Prostate gland (tissue), 2 donors: ENCODE measurements around the gene MSI1. TPM values are rescaled to one million over a fixed set of nuclear protein-coding genes. Genes with fewer than 3 reads are reported as not detected.

ENCODE experiments used
- DNase-seq: peaks from one replicate; pipeline ENCODE4 v3.0.0-alpha.2; 2019; ENCODE audit warnings: low spot score
- H3K27ac ChIP-seq, 2 donors: fragments of 200-600 bp; sonication (generic); 2 replicates each; pipeline ENCODE4 v1.5.1; 2017 to 2019
- H3K27me3 ChIP-seq: fragments of 200-600 bp; sonication (generic); replicated peaks from 2 replicates; pipeline ENCODE4 v1.5.1; 2019; ENCODE audit not compliant: insufficient read depth
- H3K36me3 ChIP-seq, 2 donors: fragments of 200-600 bp; sonication (generic); 1 replicate in 1 of 2; 2 replicates in 1 of 2; pipeline versions ENCODE4 v1.5.1 to v1.8.1; 2017 to 2019
- H3K4me1 ChIP-seq: fragments of 200-600 bp; sonication (generic); replicated peaks from 2 replicates; pipeline ENCODE4 v1.5.1; 2019
- H3K4me3 ChIP-seq, 2 donors: fragments of 200-600 bp; sonication (generic); 2 replicates each; pipeline ENCODE4 v1.5.1; 2017 to 2019
- H3K9me3 ChIP-seq: fragments of 200-600 bp; sonication (generic); 2 replicates; pipeline ENCODE4 v1.5.1; 2017
- CTCF ChIP-seq, 4 experiments: fragments of 200-600 bp in 2 of 4; fragments of 450-650 bp in 2 of 4; sonication (generic) in 2 of 4; IDR thresholded peaks; 1 replicate in 3 of 4; 2 replicates in 1 of 4; pipeline ENCODE4 v1.5.1; 2016 to 2019; ENCODE audit warnings: antibody characterized with exemption in 4 of 4, mild to moderate bottlenecking in 2 of 4, moderate library complexity in 2 of 4
- POLR2A ChIP-seq: fragments of 450-650 bp; IDR thresholded peaks from one replicate; pipeline ENCODE4 v1.6.1; 2016; ENCODE audit warnings: antibody characterized with exemption, mild to moderate bottlenecking
- POLR2AphosphoS5 ChIP-seq: sonication (generic); formaldehyde crosslinking; IDR thresholded peaks from one replicate; pipeline ENCODE4 v1.6.1; 2017; ENCODE audit warnings: antibody characterized with exemption
- WGBS: methylation state at CpG from one replicate; pipeline ENCODE4 v1.1.5; 2018; 5-methylcytosine and 5-hydroxymethylcytosine counted together
- intact Hi-C: fragments of 100-400 bp; cut with DNase I; formaldehyde crosslinking; loops from one replicate; pipeline ENCODE4 v1.14.2; 2022
- total RNA-seq, 2 donors: library from RNA; depleted of rRNA; stranded (reverse); fragments of >200 nt; gene quantifications; one replicate each; pipeline ENCODE4 v1.1.0, GENCODE V29; 2016

Gene MSI1
- total RNA-seq, 2 donors from 2014 or later: 1.7 to 8.2 TPM

GRCh38 chr12:120378036-120378435 is 9.1 kb upstream of the MSI1 start:
- intact Hi-C loops: no loop called here
- Histone ChIP-seq H3K27me3 (no peaks in the 10 kb centered on the region), H3K36me3 (no peaks in the 10 kb centered on the region), H3K4me1 (no peaks in the 10 kb centered on the region), H3K9me3 (no peaks in the 10 kb centered on the region), H3K4me3 (no peak overlapping the region), H3K27ac (no peak overlapping the region)
- 81% methylated on average over 5 of the region's 5 CpGs for WGBS
- TF ChIP-seq POLR2A (no peak), POLR2AphosphoS5 (no peak), CTCF (IDR thresholded peaks at IDR 0.05) (no peak)
- DNase-seq: no peak

- Histone ChIP-seq H3K9me3 (no peaks in the 10 kb centered on the region), H3K4me3 (no peak overlapping the region), H3K27me3 (no peaks in the 10 kb centered on the region), H3K4me1 (no peaks in the 10 kb centered on the region), H3K36me3 (no peaks in the 10 kb centered on the region), H3K27ac (no peak overlapping the region)
- DNase-seq: no peak
- 90% methylated on average over 4 of the region's 4 CpGs for WGBS
- intact Hi-C loops: no loop called here
- no peak for TF ChIP-seq POLR2A
- no peak for TF ChIP-seq CTCF (IDR thresholded peaks at IDR 0.05)
- no peak for TF ChIP-seq POLR2AphosphoS5
Measured at GRCh38 chr12:120377611-120378010, 8.6 kb upstream of the MSI1 start.

GRCh38 chr12:120376934-120377572 is 8.1 kb upstream of the MSI1 start:
- Histone ChIP-seq H3K27ac (no peak overlapping the region), H3K4me3 (no peak overlapping the region), H3K36me3 (no peaks in the 10 kb centered on the region), H3K9me3 (no peaks in the 10 kb centered on the region), H3K27me3 (no peaks in the 10 kb centered on the region), H3K4me1 (no peaks in the 10 kb centered on the region)
- DNase-seq: no peak
- intact Hi-C loops: no loop called here
- WGBS: 11% methylated on average over 5 of the region's 5 CpGs
- TF ChIP-seq POLR2AphosphoS5: no peak
- no peak for TF ChIP-seq POLR2A
- no peak for TF ChIP-seq CTCF (IDR thresholded peaks at IDR 0.05)

- no peak for DNase-seq
- WGBS: 74% methylated on average over 5 of the region's 5 CpGs
- Histone ChIP-seq H3K4me3 (no peak overlapping the region), H3K27me3 (no peaks in the 10 kb centered on the region), H3K27ac (no peak overlapping the region), H3K9me3 (no peaks in the 10 kb centered on the region), H3K36me3 (no peaks in the 10 kb centered on the region), H3K4me1 (no peaks in the 10 kb centered on the region)
- intact Hi-C loops: no loop called here
- no peak for TF ChIP-seq POLR2AphosphoS5
Measured at GRCh38 chr12:120376416-120376815, 7.5 kb upstream of the MSI1 start.

GRCh38 chr12:120376009-120376408 is 7.0 kb upstream of the MSI1 start:
- no peaks in the 10 kb centered on the region for H3K27me3 ChIP-seq
- intact Hi-C loops: no loop called here
- no peak for DNase-seq
- no peak overlapping the region for H3K27ac ChIP-seq
- H3K36me3 ChIP-seq: no peaks in the 10 kb centered on the region
- H3K9me3 ChIP-seq: no peaks in the 10 kb centered on the region
- H3K4me3 ChIP-seq: no peak overlapping the region
- 46% methylated on average over 2 of the region's 2 CpGs for WGBS
- H3K4me1 ChIP-seq: no peaks in the 10 kb centered on the region
- no peak for TF ChIP-seq POLR2AphosphoS5
- no peak for TF ChIP-seq POLR2A

- Histone ChIP-seq H3K9me3 (no peaks in the 10 kb centered on the region), H3K4me3 (no peak overlapping the region), H3K27ac (no peak overlapping the region), H3K36me3 (no peaks in the 10 kb centered on the region), H3K27me3 (no peaks in the 10 kb centered on the region), H3K4me1 (peaks cover 7% of the 10 kb centered on the region)
- TF ChIP-seq POLR2A (no peak), CTCF (IDR thresholded peaks at IDR 0.05) (no peak), POLR2AphosphoS5 (no peak)
- intact Hi-C loops: no loop called here
- 94% methylated on average over 8 of the region's 8 CpGs for WGBS
- DNase-seq: no peak
Measured at GRCh38 chr12:120373683-120374082, 4.7 kb upstream of the MSI1 start.
